22Rv1 (cell line): Measurements from ENCODE around the gene ZNF804A.

ENCODE experiments used
- CTCF ChIP-seq: fragments of 450-650 bp; IDR thresholded peaks from 2 replicates; pipeline ENCODE4 v1.5.1; 2017; ENCODE audit warnings: mild to moderate bottlenecking
- ZFX ChIP-seq: fragments of 450-650 bp; IDR thresholded peaks from 2 replicates; pipeline ENCODE4 v1.6.1; 2017; ENCODE audit warnings: antibody characterized with exemption, borderline replicate concordance

GRCh38 chr2:184923751-184924150 lies 325.4 kb downstream of the ZNF804A start:
- TF ChIP-seq CTCF (no peak), ZFX (no peak)
